Measurements from ENCODE around the gene EPN3.

EPN3 gene

DNA sequence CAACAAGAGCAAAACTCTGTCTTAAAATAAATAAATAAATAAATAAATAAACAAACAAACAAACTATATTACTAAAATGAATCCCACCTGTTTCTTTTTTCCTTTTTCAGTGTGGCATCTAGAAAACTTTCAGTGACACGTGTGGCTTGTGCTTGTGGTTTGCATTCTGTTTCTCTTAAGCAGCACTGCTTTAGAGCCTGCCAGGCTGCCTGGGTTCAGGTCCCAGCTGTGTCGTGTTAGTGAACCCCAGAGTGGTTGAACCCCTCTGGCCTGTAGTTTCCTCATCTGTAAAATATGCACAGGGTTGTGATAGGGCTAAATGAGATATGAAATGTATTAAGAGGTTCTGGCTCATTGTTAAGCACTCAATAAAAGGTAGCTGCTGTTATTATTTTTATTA is 12.1 kb upstream of the EPN3 start:
- no peaks in the 10 kb centered on the region for H3K4me1 ChIP-seq (ENCODE audit: control insufficient read depth, insufficient read depth, low read length, poor library complexity, severe bottlenecking)

DNA sequence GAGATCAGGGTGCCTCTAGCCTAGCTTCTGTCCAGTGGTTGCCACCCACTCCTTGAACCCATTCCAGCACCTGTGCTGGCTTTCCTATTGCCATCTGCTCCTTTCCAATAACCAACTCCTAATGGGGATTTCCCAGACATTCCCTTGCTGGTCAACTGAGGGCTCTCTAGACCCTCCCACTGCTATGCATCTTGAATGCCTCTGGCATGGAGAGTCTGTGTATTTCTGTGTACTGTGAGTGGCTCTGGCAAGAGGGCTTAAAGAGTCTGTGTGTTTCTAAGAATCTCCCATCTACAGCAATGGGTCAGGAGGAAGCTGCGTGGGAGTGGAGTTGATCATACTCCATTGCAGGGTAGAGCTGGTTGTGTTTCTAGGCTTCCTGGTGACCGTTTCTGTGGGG is 11.0 kb upstream of the EPN3 start:
- Histone ChIP-seq H3K27me3 (replicated peaks; ENCODE audit: control insufficient read depth, insufficient read depth, low read length, poor library complexity, severe bottlenecking) (no peaks in the 10 kb centered on the region), H3K9me3 (ENCODE audit: control insufficient read depth, low read length) (no peaks in the 10 kb centered on the region), H3K27ac (ENCODE audit: insufficient read depth, low read length, poor library complexity, severe bottlenecking) (no peak overlapping the region), H3K36me3 (ENCODE audit: control insufficient read depth, insufficient read depth, low read length) (no peaks in the 10 kb centered on the region), H3K4me1 (ENCODE audit: control insufficient read depth, insufficient read depth, low read length, poor library complexity, severe bottlenecking) (no peaks in the 10 kb centered on the region), H3K4me3 (ENCODE audit: insufficient read depth, low read depth, low read length, poor library complexity, severe bottlenecking) (no peak overlapping the region)
- DNase-seq = no peak

More for the DNA sequence above, 12.1 kb upstream of the EPN3 start:
- Histone ChIP-seq H3K27ac (ENCODE audit: insufficient read depth, low read length, poor library complexity, severe bottlenecking) (no peak overlapping the region), H3K9me3 (ENCODE audit: control insufficient read depth, low read length) (no peaks in the 10 kb centered on the region), H3K4me3 (ENCODE audit: insufficient read depth, low read depth, low read length, poor library complexity, severe bottlenecking) (no peak overlapping the region), H3K36me3 (ENCODE audit: control insufficient read depth, insufficient read depth, low read length) (no peaks in the 10 kb centered on the region), H3K27me3 (replicated peaks; ENCODE audit: control insufficient read depth, insufficient read depth, low read length, poor library complexity, severe bottlenecking) (no peaks in the 10 kb centered on the region)
- DNase-seq = no peak

DNA sequence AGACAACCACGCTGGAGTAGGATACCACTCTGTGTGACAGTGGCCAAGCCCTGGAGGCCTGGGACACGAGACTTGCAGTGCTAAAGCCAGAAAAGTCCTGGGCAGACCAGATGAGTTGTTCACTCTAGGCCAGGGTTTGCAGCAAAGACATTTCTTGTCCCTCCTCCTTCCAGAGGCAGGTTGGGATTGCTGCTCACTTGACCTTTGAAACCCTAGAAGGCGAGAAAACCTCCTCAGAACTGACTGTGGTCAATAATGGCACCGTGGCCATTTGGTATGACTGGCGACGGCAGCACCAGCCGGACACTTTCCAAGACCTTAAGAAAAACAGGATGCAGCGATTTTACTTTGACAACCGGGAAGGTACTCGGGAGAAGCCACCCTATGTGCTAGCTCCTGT is 9.8 kb upstream of the EPN3 start:
- no peak for DNase-seq
- H3K9me3 ChIP-seq (ENCODE audit: control insufficient read depth, low read length) = no peaks in the 10 kb centered on the region
- no peaks in the 10 kb centered on the region for H3K4me1 ChIP-seq (ENCODE audit: control insufficient read depth, insufficient read depth, low read length, poor library complexity, severe bottlenecking)
- H3K27me3 ChIP-seq (replicated peaks; ENCODE audit: control insufficient read depth, insufficient read depth, low read length, poor library complexity, severe bottlenecking) = no peaks in the 10 kb centered on the region
- H3K27ac ChIP-seq (ENCODE audit: insufficient read depth, low read length, poor library complexity, severe bottlenecking) = no peak overlapping the region
- H3K4me3 ChIP-seq (ENCODE audit: insufficient read depth, low read depth, low read length, poor library complexity, severe bottlenecking) = no peak overlapping the region
- H3K36me3 ChIP-seq (ENCODE audit: control insufficient read depth, insufficient read depth, low read length) = no peaks in the 10 kb centered on the region

DNA sequence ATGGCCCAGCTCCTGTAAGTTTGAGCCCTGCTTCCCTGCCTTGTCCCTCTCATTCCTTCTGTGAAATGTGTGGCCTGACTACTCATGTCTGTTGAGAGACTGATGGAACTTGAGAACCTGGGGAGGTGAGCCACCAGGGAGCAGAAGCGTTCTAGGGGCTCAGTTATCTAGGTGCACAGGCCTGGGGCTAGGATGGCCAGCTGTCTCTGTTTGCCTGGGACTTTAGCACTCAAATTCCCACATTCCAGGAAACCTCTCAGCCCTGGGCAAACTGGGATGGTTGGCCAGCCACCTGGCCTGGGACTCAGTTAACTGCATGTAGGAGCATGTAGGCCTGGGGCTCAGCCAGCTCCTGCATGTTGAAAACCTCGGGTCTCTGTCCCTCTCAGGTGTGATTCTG is 9.3 kb upstream of the EPN3 start:
- Histone ChIP-seq H3K4me3 (ENCODE audit: insufficient read depth, low read depth, low read length, poor library complexity, severe bottlenecking) (no peak overlapping the region), H3K27ac (ENCODE audit: insufficient read depth, low read length, poor library complexity, severe bottlenecking) (no peak overlapping the region), H3K27me3 (replicated peaks; ENCODE audit: control insufficient read depth, insufficient read depth, low read length, poor library complexity, severe bottlenecking) (no peaks in the 10 kb centered on the region), H3K4me1 (ENCODE audit: control insufficient read depth, insufficient read depth, low read length, poor library complexity, severe bottlenecking) (no peaks in the 10 kb centered on the region), H3K36me3 (ENCODE audit: control insufficient read depth, insufficient read depth, low read length) (no peaks in the 10 kb centered on the region), H3K9me3 (ENCODE audit: control insufficient read depth, low read length) (no peaks in the 10 kb centered on the region)
- no peak for DNase-seq

- Histone ChIP-seq H3K4me3 (ENCODE audit: insufficient read depth, low read depth, low read length, poor library complexity, severe bottlenecking) (no peak overlapping the region), H3K36me3 (ENCODE audit: control insufficient read depth, insufficient read depth, low read length) (no peaks in the 10 kb centered on the region)
Observed at GRCh38 chr17:50524838-50525237, 7.7 kb upstream of the EPN3 start.

DNA sequence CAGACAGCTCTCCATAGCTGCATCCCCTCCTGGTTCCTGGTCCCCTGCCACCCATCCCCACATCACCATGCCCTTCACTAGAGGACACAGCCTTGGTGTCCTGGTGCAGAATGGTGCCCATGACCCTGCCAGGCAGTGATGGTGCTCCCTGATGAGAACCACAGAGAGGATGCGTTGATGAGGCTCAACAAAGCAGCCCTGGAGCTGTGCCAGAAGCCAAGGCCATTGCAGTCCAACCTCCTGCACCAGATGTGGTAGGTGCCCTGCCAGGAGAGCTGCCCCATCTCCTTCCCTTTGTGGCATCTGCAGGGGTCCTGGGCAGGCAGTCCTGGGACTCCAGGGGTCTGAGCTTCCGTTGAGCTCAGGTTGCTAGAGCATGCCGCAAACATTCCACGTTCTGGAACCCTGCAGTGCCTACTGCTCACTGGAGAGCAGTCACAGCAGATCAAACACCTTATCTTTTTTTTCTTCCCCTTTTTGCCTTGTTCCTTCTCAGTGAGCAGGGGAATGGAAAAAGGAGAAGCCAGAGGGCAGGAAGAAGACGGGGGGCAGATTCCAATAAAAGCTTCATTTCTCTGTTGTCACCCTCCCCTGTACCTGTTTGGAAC is 5.3 kb upstream of the EPN3 start:
- no peak for DNase-seq
- no peaks in the 10 kb centered on the region for H3K9me3 ChIP-seq (ENCODE audit: control insufficient read depth, low read length)
- no peak overlapping the region for H3K27ac ChIP-seq (ENCODE audit: insufficient read depth, low read length, poor library complexity, severe bottlenecking)
- peaks cover 19% of the 10 kb centered on the region for H3K27me3 ChIP-seq (replicated peaks; ENCODE audit: control insufficient read depth, insufficient read depth, low read length, poor library complexity, severe bottlenecking)
- peaks cover 3% of the 10 kb centered on the region for H3K4me1 ChIP-seq (ENCODE audit: control insufficient read depth, insufficient read depth, low read length, poor library complexity, severe bottlenecking)
- no peak overlapping the region for H3K4me3 ChIP-seq (ENCODE audit: insufficient read depth, low read depth, low read length, poor library complexity, severe bottlenecking)
- H3K36me3 ChIP-seq (ENCODE audit: control insufficient read depth, insufficient read depth, low read length) = no peaks in the 10 kb centered on the region

More at GRCh38 chr17:50524838-50525237, 7.7 kb upstream of the EPN3 start:
- Histone ChIP-seq H3K27me3 (replicated peaks; ENCODE audit: control insufficient read depth, insufficient read depth, low read length, poor library complexity, severe bottlenecking) (peaks cover 3% of the 10 kb centered on the region), H3K4me1 (ENCODE audit: control insufficient read depth, insufficient read depth, low read length, poor library complexity, severe bottlenecking) (no peaks in the 10 kb centered on the region), H3K27ac (ENCODE audit: insufficient read depth, low read length, poor library complexity, severe bottlenecking) (no peak overlapping the region), H3K9me3 (ENCODE audit: control insufficient read depth, low read length) (no peaks in the 10 kb centered on the region)
- DNase-seq = no peak

- Histone ChIP-seq H3K27ac (ENCODE audit: insufficient read depth, low read length, poor library complexity, severe bottlenecking) (no peak overlapping the region), H3K4me1 (ENCODE audit: control insufficient read depth, insufficient read depth, low read length, poor library complexity, severe bottlenecking) (peaks cover 8% of the 10 kb centered on the region), H3K27me3 (replicated peaks; ENCODE audit: control insufficient read depth, insufficient read depth, low read length, poor library complexity, severe bottlenecking) (peaks cover 27% of the 10 kb centered on the region), H3K9me3 (ENCODE audit: control insufficient read depth, low read length) (no peaks in the 10 kb centered on the region), H3K4me3 (ENCODE audit: insufficient read depth, low read depth, low read length, poor library complexity, severe bottlenecking) (no peak overlapping the region), H3K36me3 (ENCODE audit: control insufficient read depth, insufficient read depth, low read length) (no peaks in the 10 kb centered on the region)
- DNase-seq = no peak
Observed at GRCh38 chr17:50527949-50528474, 4.5 kb upstream of the EPN3 start.

DNA sequence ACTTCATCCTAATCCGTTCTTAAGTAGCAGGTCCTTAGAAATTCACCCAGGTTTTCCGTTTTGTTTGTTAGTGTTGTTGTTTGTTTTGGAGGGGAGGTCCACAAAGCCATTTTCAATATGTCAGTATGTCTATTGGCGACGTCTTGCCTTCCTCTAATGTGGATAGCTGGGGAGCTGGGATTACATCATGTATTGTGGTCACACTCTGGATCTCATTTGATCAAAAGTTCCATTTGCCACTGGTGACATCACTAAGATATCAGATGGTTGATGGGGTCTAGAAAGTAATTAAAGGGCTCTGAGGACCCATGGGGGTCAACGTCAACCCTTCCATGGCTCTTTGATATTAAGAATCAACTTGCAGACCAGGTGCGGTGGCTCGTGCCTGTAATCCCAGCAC is 2.7 kb upstream of the EPN3 start:
- no peak for DNase-seq
- Histone ChIP-seq H3K36me3 (ENCODE audit: control insufficient read depth, insufficient read depth, low read length) (no peaks in the 10 kb centered on the region), H3K27me3 (replicated peaks; ENCODE audit: control insufficient read depth, insufficient read depth, low read length, poor library complexity, severe bottlenecking) (peaks cover 29% of the 10 kb centered on the region), H3K27ac (ENCODE audit: insufficient read depth, low read length, poor library complexity, severe bottlenecking) (no peak overlapping the region), H3K4me1 (ENCODE audit: control insufficient read depth, insufficient read depth, low read length, poor library complexity, severe bottlenecking) (peaks cover 13% of the 10 kb centered on the region), H3K4me3 (ENCODE audit: insufficient read depth, low read depth, low read length, poor library complexity, severe bottlenecking) (no peak overlapping the region), H3K9me3 (ENCODE audit: control insufficient read depth, low read length) (no peaks in the 10 kb centered on the region)

- Histone ChIP-seq H3K36me3 (ENCODE audit: control insufficient read depth, insufficient read depth, low read length) (no peaks in the 10 kb centered on the region), H3K27me3 (replicated peaks; ENCODE audit: control insufficient read depth, insufficient read depth, low read length, poor library complexity, severe bottlenecking) (peaks cover 29% of the 10 kb centered on the region), H3K4me1 (ENCODE audit: control insufficient read depth, insufficient read depth, low read length, poor library complexity, severe bottlenecking) (peaks cover 13% of the 10 kb centered on the region), H3K27ac (ENCODE audit: insufficient read depth, low read length, poor library complexity, severe bottlenecking) (no peak overlapping the region), H3K9me3 (ENCODE audit: control insufficient read depth, low read length) (no peaks in the 10 kb centered on the region), H3K4me3 (ENCODE audit: insufficient read depth, low read depth, low read length, poor library complexity, severe bottlenecking) (no peak overlapping the region)
- DNase-seq = no peak
Observed at GRCh38 chr17:50531428-50532025, 1.0 kb upstream of the EPN3 start.

- no peak overlapping the region for H3K27ac ChIP-seq (ENCODE audit: insufficient read depth, low read length, poor library complexity, severe bottlenecking)
- H3K36me3 ChIP-seq (ENCODE audit: control insufficient read depth, insufficient read depth, low read length) = no peaks in the 10 kb centered on the region
- no peak for DNase-seq
- H3K27me3 ChIP-seq (replicated peaks; ENCODE audit: control insufficient read depth, insufficient read depth, low read length, poor library complexity, severe bottlenecking) = peaks cover 29% of the 10 kb centered on the region
- peaks cover 13% of the 10 kb centered on the region for H3K4me1 ChIP-seq (ENCODE audit: control insufficient read depth, insufficient read depth, low read length, poor library complexity, severe bottlenecking)
- H3K9me3 ChIP-seq (ENCODE audit: control insufficient read depth, low read length) = no peaks in the 10 kb centered on the region
- no peak overlapping the region for H3K4me3 ChIP-seq (ENCODE audit: insufficient read depth, low read depth, low read length, poor library complexity, severe bottlenecking)
Observed at GRCh38 chr17:50533185-50533584, 650 bp downstream of the EPN3 start.

Measured in effector memory CD4-positive, alpha-beta T cell (primary cell).